AG08395 (cell line): ENCODE results near the gene RAB40A.
A peak's percentile ranks its signal among the peaks of the same experiment; 100 is the strongest.
"Not testable (repeated sequence)": the region's sequence is repeated elsewhere in the genome, so short reads cannot be mapped to it uniquely, and the experiment has no call there.

Experiments used
- DNase-seq: peaks from one replicate; pipeline ENCODE4 v3.0.0; 2012; ENCODE audit warnings: mixed read lengths, low spot score

Gene RAB40A

DNA sequence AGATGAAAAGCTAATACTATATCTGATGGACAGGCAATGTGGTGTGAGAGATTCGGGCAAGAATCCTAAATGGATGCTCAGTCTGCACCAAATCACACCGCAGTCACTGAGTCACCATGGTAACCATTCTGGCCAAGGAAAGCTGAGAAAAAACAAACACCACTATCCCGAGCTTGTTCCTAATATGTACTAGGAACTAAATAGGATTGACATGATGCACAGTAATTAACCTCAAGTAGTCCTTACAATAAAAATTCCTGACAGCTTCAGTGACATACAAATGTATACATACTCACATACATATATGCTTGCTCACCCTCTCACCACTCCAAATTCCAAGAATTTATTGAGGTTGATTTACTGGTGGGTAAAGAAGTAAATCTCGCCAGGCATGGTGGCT, 1.1 kb upstream of the RAB40A start:
- DNase-seq = peak; percentile 39

GRCh38 chrX:103518571-103518970, 718 bp downstream of the RAB40A start:
- DNase-seq = no peak

- DNase-seq = no peak
Measured at GRCh38 chrX:103517246-103517645, 2.0 kb downstream of the RAB40A start.

GRCh38 chrX:103513476-103514108, 5.7 kb downstream of the RAB40A start:
- no peak for DNase-seq

DNA sequence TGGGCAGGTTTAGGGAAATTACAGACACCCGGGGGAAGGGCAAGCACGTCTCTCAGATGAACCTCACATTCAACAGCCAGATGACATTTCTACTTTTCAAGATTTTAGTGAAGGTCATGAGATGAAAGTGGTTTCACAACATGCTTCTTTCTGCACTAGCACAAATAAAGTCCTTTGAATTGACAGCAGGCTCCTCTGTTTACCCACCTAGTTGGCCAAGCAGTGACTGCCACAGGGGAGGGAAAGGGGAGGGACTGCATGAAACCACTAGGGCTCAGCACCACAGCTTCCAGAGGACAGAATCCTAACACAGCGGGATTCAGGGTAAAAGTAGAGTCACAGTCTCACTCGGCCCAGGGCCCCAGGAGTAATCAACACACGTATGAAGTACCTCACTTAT, 6.2 kb downstream of the RAB40A start:
- no peak for DNase-seq

- no peak for DNase-seq
Measured at GRCh38 chrX:103510031-103510430, 9.3 kb downstream of the RAB40A start.

- DNase-seq = no peak
Measured at GRCh38 chrX:103503853-103504207, 15.5 kb downstream of the RAB40A start.

GRCh38 chrX:103503163-103503852, 16.0 kb downstream of the RAB40A start:
- DNase-seq = no peak

DNA sequence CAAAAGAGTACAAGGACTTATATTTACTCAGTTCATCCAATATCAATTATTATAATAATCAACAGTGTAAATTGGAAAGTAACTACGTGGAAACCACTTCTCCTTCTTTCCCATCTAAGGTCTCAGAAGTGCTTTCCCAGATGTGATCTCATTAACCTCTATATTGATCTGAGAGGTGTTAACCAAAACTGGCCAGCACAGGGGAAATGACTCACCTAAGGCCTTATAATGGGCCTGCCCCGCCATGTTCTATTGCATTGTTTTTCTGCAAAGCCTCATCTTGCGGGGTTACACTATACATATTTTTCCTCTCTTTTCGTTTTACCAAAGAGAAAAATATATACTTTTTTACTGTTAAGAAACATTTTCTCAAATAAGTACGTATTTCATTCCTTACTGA, 20.5 kb downstream of the RAB40A start:
- DNase-seq = no peak

- DNase-seq = no peak
Measured at GRCh38 chrX:103495786-103496185, 23.5 kb downstream of the RAB40A start.

- DNase-seq = not testable (repeated sequence)
Measured at GRCh38 chrX:103493578-103493977, 25.7 kb downstream of the RAB40A start.

DNA sequence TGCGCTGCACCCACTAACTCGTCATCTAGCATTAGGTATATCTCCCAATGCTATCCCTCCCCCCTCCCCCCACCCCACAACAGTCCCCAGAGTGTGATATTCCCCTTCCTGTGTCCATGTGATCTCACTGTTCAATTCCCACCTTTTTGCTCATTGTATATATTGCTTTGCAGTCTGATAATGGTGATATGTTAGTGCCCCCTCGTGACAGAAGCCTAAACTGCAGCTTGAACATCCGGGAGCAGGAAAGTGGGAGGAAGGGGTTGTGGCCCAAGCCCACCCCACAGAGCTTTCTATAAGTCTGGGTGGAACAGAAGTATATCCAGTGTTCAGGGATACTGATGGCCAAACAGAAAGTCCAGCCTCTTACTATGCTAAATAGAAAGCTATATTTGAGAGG, 29.6 kb downstream of the RAB40A start:
- DNase-seq = peak; percentile 7

DNA sequence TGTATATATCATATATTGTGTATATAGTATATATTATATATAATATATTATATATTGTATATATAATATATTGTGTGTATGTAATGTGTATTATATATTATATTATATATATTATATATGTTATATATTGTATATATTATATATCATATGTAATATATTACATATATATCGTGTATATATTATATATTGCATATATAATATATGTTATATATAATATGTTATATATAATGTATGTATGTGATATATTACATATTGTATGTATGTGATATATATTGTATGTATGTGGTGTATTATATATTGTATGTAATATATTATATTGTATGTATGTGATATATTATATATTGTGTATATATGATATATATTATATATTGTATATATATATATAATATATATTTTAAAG, 30.5 kb downstream of the RAB40A start:
- no peak for DNase-seq

DNA sequence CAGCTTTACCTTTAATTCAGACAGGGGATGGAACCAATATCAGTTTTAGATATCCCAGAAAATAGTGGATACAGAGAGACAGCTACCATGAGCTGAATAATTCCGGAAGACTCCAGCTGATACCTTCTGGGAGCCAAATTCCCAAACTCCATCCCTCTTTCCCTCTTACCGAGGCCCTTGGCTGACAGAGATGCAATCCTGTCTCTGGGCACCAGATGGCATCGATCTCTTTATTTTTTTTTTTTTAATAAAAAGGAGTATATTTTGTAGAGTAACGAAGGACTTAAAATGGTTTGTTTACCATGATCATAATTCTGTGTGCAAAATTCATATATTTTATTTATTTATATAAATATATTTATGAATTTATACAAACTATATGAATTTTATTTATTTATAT, 31.0 kb downstream of the RAB40A start:
- peak; percentile 62 for DNase-seq

DNA sequence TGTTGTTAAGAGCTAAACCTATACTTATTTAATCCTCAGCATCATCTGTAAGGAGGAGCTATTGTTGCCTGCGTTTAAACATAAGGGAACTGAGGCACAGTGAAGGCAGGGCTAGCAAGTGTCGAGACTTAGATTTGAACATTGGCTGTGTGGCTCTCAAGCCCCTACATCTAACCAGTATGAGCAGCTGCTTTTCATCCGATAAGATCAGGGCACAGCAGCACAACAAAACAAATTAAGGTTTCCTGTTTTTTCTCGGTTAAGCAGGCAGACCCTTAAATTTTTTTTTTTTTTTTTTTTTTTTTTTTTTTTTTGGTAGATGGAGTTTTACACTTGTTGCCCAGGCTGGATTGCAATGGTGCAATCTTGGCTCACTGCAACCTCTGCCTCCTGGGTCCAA, 35.6 kb downstream of the RAB40A start:
- DNase-seq = no peak

GRCh38 chrX:103480526-103480925, 38.8 kb downstream of the RAB40A start:
- DNase-seq = no peak

GRCh38 chrX:103477496-103477895, 41.8 kb downstream of the RAB40A start:
- DNase-seq = no peak

DNA sequence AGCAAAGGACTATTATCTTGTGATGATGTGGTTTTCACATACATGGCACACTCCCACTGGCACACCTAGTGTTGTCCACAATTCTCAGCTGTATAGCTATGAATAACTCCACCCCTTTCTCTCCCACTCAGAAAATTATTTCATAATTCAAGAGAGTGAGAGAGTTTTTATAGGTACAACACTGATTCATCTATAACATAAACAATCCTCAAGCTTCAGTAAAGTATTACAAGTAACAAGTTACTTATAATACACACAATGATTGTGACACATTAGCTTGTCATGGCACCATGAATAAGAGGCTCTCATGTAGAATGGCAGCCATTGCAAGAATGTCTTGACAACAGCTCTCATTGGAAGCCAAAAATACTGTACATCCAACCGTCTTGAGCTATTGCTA, 43.9 kb downstream of the RAB40A start:
- no peak for DNase-seq

DNA sequence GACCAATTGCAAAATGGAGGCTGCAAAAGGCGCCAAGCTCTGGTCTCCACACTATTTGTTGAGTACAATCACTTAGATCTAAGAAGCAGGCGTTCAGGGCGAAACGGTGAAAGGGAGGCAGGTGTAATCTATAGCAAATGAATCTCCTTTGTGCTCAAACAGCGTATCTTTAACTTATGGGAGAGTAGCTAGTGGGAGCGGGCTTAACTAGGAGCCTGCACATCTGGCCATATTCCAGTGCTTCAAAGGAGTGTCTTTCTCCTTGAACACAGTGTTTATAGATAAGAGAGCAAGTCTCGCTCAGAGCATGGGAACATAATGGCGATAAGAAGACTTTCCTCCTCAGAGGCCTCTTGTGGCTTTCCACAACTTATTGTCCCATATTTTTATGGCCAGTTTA, 49.3 kb downstream of the RAB40A start:
- not testable (repeated sequence) for DNase-seq

DNA sequence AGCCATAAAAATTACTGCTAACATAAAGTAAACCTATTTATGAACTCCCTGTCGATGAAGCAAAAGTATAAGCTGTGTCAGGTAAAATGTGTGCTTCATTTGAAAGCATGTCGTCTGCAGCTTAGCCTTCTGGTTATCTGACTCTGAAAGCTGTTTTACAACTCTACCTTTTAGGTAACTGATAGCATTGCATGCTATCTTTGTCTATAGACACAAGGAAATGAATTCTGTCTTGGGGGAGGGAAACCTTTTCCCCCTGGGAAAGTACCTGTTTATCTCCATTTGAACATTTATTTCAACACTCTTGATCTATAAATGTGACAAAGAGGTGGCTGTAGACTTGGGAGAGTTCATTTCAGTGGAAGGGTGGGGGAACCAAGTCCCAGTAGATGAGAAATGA, 51.4 kb downstream of the RAB40A start:
- DNase-seq = no peak

DNA sequence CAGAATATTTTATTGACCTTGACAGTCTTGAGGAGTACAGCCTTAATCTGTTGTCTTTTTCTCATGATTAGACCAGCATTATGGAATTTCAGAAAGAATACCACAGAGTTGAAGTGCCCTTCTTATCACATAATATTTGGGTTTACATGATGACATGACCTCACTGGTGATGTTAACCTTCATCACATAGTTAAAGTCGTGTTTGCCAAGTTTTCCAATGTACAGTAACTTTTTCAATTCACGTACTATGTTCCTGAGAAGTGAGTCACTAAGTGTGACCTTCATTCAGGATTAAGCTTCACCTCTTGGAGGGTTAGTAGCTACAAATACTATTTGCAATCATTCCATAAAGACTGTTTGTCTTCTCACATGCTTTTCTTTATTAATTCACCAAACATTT, 52.1 kb downstream of the RAB40A start:
- no peak for DNase-seq

DNA sequence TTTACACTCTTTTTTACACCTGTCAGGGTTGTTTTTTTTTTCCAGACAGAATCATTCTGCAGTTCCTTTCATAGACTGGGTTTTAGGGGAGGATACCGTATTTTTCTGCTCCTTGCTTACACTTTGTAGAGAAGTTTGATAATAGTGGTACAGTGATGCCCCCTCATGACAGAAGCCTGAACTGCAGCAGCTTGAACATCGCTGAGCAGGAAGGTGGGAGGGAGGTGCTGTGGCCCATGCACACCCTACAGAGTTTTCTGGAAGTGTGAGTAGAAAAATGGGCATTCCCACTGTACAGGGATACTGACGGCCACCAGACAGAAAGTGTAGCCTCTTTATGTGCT, 54.5 kb downstream of the RAB40A start:
- DNase-seq = peak; percentile 63

- DNase-seq = peak; percentile 46
Measured at GRCh38 chrX:103464072-103464773, 55.1 kb downstream of the RAB40A start.

DNA sequence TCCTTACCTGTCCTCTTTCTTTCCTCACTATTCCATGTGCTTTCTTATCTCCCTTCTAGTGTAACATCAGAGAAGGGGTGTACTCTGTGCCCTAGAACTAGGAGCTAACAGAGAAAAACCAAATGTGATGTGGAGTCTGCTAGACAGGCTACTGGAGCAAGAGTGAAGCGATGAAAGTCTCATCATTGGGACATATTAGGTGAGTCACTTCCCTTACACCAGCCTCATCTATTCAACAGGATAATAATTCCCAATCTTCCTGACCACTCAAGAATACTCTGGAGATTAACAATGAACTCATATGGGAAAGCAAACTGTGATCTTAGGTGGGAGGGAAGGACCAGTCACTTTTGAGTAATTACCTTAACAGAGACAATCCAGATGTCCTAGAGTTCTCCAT, 58.1 kb downstream of the RAB40A start:
- no peak for DNase-seq
